ENCODE measurements around the gene PFKFB4.
A peak's percentile ranks its signal among the peaks of the same experiment; 100 is the strongest.
"Not testable (repeated sequence)": the region's sequence is repeated elsewhere in the genome, so short reads cannot be mapped to it uniquely, and the experiment has no call there.

The PFKFB4 gene

DNA sequence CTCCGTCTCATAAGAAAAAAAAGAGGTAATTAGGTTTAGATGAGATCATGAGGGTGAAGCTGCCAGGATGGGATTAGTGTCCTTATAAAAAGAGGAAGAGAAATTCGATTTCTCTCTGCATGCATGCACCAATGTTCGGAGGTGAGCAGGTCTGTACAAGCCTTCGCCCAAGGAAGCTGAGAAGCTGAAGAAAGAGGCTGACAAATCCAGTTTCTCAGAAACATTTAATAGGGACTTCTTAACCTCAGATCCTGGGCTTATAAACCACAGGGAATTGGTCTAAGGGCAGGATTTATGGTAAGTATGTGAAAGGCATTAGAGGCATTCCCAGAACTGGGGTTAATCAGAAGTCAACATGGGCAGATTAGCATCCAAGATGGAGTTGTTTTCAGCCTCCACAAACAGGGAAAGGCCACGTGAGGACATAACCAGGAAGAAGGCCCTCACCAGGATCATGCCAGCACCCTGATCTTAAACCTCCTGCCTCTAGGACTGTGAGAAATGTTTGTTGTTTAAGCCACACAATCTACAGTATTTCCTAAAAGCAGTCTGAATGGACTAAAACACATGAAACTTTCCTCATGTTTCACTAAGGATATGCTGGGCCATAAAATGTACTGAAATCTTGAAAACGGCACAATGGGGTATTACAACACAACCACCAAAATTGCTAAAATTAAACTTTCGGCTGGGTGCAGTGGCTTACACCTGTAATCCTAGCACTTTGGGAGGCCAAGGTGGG, 64.0 kb downstream of the PFKFB4 start:
- DNase-seq (ENCODE audit: low read depth) = no peak

DNA sequence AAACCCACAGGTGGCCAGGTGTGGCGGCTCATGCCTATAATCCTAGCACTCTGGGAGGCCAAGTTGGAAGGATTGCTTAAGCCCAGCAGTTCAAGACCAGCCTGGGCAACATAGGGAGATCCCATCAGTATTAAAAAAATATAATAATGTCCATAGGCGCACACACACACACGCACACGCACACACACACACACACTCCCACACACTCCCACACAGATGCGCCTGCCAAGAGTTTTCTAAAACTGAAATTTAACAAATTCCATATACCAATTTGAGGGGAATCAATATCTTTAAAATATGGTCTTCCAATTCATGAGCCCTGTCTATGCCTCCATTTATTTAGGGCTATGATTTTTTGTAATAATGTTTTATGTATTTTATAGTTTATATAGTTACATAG, 69.7 kb downstream of the PFKFB4 start:
- DNase-seq (ENCODE audit: low read depth) = no peak

DNA sequence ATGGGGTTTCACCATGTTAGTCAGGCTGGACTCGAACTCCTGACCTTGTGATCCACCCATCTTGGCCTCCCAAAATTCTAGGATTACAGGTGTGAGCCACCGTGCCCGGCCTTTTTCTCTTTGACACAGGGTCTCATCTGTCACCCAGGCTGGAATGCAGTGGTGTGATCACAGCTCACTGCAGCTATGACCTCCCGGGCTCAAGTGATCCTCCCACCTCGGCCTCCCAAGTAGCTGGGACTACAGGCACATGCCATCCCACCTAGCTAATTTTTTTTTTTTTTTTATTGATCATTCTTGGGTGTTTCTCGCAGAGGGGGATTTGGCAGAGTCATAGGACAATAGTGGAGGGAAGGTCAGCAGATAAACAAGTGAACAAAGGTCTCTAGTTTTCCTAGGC, 73.8 kb downstream of the PFKFB4 start:
- not testable (repeated sequence) for DNase-seq (ENCODE audit: low read depth)

DNA sequence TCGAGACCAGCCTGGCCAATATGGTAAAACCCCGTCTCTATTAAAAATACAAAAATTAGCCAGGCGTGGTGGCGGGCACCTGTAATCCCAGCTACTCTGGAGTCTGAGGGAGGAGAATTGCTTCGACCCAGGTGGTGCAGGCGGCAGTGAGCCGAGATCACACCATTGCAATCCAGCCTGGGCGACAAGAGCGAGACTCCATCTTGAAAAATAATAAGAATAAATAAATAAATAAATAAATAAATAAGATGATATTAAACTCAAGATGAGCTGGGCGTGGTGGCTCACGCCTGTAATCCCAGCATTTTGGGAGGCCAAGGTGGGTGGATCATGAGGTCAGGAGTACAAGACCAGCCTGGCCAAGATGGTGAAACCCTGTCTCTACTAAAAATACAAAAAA, 75.7 kb downstream of the PFKFB4 start:
- not testable (repeated sequence) for DNase-seq (ENCODE audit: low read depth)

DNA sequence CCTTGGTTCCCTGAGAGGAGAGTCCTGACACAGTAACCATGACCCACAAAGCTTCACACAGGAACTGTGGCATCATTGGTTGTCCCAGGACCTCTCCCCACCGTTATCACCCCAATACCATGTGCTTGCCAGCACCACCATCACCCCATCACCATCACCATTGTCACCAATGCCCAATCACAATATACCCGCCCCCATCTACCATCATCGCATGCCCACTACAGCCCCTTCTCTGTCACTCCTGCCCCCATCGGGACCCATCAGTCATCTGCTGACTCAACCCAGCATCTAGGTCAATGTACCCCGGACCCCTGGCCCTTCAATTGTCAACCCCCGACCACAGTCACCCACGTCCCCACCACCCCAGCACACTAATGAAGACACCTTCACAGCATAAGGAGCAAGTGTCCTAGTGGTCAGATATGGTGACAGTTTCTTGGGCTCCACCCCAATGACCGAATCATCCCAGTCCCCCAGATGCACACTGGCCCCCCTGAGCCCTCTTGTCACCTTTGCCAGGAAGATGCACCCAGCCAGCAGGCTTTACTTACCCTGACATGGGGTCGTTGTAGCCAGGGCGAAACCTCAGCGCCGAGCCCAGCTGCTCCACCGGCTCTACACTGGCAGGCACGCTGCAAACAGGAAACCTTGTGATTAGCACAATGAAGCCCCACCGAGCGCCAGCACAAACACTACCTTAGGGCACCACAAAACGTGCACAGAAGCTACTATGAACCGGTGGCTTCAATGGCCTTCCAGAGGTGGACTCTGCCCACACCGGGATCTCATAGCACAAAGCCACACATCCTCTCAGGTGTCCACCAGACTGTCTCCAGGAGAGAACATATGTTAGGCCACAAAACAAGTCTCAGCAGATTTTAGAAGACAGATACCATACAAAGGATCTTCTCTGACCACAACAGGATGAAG, 77.7 kb downstream of the PFKFB4 start:
- DNase-seq (ENCODE audit: low read depth) = peak; percentile 33

DNA sequence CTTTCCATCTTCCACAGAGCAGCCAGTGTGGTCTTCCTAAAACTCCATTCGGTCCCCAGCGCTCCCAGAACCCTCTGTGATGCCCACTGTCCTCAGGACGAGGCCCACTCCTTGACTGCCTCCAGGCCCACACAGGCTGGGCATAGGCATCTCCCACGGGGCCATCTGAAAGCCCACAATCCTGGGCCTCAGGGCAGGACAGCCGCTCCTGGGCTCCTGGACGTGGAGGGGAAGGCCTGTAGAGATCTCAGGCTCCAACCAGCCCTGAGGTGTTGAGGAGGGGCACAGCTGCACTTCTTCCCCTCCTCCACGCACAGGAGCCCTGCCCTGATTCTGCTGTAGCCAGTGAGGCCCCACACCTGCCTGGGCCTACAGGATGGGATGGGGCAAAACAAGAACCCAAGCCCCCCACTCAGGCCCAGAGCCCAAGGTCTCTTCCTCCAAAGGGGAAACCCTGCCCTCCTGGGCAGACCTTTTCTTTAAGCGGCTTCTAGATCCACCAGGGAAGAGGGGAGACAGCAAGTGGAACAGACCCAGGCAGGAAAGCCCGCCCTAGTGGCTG, 78.6 kb downstream of the PFKFB4 start:
- no peak for DNase-seq (ENCODE audit: low read depth)

DNA sequence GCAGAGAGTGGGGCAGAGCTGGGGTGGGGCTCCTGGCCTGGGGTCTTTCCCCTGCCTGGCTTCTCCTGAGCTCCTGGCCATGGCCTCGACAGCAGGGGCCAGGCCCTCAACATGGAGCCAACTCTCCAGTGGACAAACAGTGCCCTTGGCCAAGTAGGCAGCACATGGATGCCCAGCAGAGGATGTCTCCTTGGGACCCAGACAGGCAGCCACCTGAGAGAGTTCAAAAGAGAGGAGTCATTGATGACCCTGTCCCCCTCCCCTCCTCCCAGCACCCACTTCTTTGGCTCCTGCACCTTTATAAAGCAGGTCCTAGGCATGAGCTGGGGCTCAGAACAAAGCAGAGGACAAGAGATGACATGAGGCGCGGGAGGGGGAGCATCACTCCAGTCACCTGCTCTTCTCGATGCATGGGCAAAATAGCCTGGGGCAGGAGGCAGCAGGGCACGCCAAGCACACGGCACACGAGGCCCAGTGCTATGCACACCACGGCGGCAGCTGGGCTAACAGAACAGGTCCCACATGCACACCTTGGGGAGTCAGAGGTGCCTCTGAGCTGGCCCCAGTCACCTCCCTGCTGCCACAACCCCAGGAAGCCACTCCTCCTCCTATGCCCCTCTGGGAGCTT, 80.1 kb downstream of the PFKFB4 start:
- no peak for DNase-seq (ENCODE audit: low read depth)

DNA sequence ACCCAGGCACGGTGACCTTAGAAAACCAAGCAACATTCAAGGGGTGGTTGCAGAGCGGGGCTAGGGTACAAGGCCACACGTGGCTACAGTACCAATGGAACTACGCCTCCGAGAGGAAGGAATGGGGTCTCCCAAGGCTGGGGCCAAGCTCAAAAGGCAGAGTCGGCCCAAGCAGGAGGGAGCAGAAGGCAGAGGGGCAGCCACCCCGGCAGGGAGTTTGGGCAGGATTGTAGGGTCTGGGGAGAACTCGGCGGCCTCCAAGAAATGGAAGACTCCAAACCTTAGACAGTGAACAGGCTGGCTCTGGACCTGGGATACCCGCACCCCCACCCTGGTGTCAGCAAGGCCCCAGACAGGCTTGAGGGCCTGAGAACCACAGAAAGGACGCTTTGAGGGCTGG, 81.4 kb downstream of the PFKFB4 start:
- DNase-seq (ENCODE audit: low read depth) = no peak

DNA sequence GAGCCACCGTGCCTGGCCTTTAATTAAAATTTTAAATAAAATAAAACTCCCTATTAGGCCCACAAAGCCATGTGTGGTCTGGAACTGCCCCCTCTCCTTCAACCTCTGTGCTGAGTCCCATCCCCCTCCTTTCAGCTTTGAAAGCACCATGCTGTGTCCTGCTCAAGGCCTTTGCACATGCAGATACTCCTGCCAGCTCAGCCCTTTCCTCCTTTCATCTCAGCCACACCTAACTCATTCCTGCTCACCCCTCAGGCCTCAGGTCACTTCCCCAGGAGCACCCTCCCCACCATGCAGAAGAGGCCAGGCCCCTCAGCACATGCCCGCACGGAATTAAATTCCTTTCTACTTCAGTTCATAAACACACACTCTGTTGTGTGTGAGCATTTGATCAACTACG, 82.0 kb downstream of the PFKFB4 start:
- no peak for DNase-seq (ENCODE audit: low read depth)

DNA sequence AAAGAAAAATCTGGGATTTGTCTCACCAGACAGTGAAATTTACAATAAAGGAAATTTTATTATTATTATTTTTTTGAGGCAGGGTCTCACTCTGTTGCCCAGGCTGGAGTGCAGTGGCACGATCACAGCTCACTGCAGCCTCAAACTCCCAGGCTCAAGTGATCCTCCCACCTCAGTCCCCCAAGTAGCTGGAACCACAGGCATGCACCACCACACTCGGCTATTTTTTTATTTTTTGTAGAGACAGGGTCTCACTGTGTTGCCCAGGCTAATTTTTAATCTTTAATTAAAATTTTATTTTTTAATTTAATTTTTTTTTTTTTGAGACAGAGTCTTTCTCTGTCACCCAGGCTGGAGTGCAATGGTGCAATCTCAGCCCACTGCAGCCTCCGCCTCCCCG, 82.6 kb downstream of the PFKFB4 start:
- not testable (repeated sequence) for DNase-seq (ENCODE audit: low read depth)

DNA sequence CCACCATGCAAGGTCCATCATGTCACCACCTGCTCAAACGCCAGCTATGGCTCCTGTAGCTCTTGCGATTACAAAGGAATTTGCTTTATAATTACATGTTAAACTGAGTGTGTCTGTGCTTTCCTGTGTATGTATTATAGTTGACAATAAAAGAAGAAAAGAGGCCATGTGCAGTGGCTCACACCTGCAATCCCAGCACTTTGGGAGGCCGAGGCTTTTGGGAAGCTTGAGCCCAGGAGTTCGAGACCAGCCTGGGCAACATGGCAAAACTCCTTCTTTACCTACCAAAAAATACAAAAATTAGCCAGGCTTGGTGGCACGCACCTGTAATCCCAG, 83.0 kb downstream of the PFKFB4 start:
- no peak for DNase-seq (ENCODE audit: low read depth)

DNA sequence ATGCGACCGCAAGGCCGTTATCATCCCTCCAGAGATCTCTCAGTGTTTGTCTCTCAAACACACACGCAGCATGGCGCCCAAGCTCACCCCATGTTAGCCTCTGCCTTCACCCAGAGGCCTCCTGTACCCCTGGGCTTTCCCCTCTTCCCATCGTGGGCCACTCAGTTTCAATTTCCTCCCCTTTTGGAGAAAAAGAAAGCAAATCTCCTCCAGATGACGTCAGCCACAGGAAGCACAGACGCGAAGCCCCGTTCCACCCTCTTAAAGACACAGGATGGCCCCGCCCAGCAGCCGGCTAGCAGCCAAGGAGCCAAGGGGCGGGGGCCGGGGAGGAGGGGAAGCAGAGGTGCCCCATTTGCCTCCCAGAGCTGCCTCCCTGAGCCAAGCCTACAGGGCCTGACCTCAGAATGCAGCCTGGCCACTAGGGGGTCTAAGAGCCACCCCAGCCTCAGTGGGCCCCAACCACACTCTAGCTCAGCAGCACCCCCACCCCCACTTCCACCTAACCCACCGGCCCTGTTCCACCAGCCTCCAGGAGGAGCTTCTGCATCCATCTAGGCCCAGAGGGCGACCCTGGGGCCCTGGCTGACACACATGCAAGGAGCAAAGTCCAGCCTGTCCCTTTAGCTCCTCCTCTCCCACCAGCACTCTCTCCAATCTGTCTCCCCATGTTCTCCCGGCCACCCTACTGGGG, 83.5 kb downstream of the PFKFB4 start:
- DNase-seq (ENCODE audit: low read depth) = peak; percentile 90

DNA sequence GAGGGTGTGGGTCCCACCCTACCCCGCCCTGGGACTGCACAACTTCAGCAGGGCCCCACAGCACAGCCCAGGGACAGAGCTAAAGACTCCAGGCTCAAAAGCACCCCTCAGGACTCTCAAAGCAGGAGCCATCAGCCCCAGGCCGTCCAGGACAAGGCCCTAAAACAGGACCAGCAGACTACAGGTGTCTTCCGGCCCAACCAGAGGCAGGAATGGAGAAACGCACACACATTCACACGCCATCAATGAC, 84.0 kb downstream of the PFKFB4 start:
- no peak for DNase-seq (ENCODE audit: low read depth)

DNA sequence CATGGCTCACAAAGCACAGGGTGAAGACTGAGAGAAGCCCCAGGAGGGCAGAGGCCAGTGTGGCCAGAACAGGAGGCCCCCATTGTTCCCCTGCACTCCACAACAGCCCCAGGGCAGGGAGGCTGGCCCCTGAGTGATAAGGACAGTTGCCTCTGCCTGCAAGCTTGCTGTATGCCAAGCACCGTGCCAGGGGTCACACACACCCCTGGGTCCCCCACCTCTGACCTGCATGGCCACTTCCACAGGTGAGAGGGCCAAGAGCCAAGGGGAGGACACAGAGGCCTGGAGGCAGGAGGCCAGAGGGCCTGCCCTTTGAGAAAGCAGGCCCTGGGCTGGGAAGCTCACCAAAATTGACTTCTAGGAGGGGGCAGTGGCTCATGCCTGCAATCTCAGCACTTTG, 86.3 kb downstream of the PFKFB4 start:
- DNase-seq (ENCODE audit: low read depth) = no peak

DNA sequence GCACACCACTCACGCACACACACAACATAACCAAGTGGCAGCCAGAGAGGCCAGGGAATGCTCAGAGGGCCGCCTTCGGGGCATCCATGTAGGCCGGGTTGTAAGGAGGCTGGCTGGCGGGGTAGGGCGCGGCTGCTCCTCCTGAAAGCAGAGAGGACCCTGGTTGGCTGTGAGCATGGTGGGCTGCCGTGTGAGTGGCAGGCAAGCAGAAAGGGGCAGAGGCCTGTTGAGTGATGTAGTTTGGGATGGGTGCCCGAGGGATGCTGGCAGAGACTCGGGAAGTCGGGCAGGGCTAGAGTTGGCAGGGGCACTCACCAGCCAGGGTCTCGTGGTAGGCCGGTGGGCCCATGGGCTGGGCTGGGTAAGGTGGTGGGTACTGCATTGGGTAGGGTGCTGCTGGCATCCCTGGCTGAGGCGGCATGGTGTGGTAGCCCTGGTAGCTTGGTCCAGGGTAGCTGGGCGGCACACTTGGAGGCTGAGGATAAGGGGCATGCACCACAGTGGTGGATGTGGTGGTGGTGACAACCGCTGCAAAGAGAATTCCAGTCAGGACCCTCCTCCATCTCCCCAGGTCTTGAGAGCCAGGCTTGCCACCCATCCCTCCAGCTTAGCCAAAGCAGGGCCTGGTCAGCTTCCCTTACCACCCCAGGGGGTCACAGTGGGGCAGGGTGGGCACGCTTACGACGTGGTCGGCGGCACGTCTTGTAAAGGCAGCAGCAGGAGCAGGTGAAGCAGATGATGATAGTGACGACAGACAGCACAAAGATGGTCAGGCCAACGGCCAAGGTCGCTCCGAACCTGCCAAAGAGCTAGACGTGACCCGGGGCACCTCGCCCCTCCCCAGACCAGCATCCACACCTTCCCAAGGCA, 87.3 kb downstream of the PFKFB4 start:
- DNase-seq (ENCODE audit: low read depth) = no peak

DNA sequence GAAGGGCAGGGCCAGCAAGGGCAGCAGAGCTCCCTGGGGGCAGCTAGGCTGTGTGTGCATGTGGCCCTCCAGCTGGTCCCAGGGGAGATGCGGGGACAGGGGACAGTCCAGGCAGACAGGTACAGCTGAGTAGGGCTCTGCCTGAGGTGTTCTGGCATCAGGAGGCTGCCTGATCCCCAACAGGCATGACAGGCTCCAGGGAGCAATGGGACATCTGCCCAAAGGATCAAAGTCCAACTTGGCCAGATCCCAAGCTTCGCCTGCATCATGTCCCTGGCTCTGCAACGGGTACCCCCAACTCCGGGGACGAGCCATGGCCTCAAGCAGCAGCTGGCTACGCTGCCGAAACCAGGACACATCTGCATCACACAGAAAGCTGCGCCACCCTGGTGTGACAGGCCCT, 88.3 kb downstream of the PFKFB4 start:
- no peak for DNase-seq (ENCODE audit: low read depth)

Data from stimulated activated CD8-positive, alpha-beta memory T cell treated with anti-CD3 and anti-CD28 coated beads, Interleukin-12 subunit alpha, Interleukin-12 subunit beta, amount 100 ng/mL, for 1 hour (primary cell).